H1 (cell line): ENCODE results near the gene KRTAP24-1. TPM values are rescaled to one million over a fixed set of nuclear protein-coding genes. Genes with fewer than 3 reads are reported as not detected.

ENCODE experiments used
- CEBPB ChIP-seq: IDR thresholded peaks from 2 replicates; pipeline ENCODE4 v1.6.1; 2012; ENCODE audit warnings: low read depth, low read length
- CTBP2 ChIP-seq: IDR thresholded peaks from 2 replicates; pipeline ENCODE4 v1.7.0; 2011; ENCODE audit warnings: borderline replicate concordance, mild to moderate bottlenecking, moderate library complexity, mixed read lengths, low read length; ENCODE audit not compliant: insufficient read depth, insufficient read length
- GABPA ChIP-seq: IDR thresholded peaks from 2 replicates; pipeline ENCODE4 v1.6.1; 2011; ENCODE audit warnings: mild to moderate bottlenecking, low read length, moderate library complexity, borderline replicate concordance; ENCODE audit not compliant: insufficient read depth
- POLR2A ChIP-seq, 2 experiments: IDR thresholded peaks; 1 replicate in 1 of 2; 2 replicates in 1 of 2; pipeline ENCODE4 v1.6.1; 2011; ENCODE audit warnings: low read depth in 2 of 2, low read length in 2 of 2, mild to moderate bottlenecking in 2 of 2; ENCODE audit errors: control extremely low read depth in 1 of 2
- POU5F1 ChIP-seq: IDR thresholded peaks from 2 replicates; pipeline ENCODE4 v1.6.1; 2011; ENCODE audit warnings: low read depth, mild to moderate bottlenecking, low read length, moderate library complexity
- RAD21 ChIP-seq, 2 experiments: IDR thresholded peaks in 1 of 2; conservative IDR thresholded peaks in 1 of 2; 2 replicates each; pipeline ENCODE4 v1.6.1; 2011; ENCODE audit warnings: low read depth in 2 of 2, low read length in 2 of 2, improper control_type of control experiment in 1 of 2, inconsistent platforms in 1 of 2, mild to moderate bottlenecking in 1 of 2, moderate library complexity in 1 of 2
- TEAD4 ChIP-seq: IDR thresholded peaks from 2 replicates; pipeline ENCODE4 v1.6.1; 2012; ENCODE audit warnings: low read depth, low read length, inconsistent platforms, mixed read lengths
- polyA plus RNA-seq, 7 experiments: library from polyadenylated mRNA; depleted of rRNA in 3 of 7; stranded (reverse) in 5 of 7; unstranded in 2 of 7; fragments of >200 nt in 5 of 7; fragments of 200-250 nt in 2 of 7; gene quantifications; 1 replicate in 5 of 7; 2 replicates in 1 of 7; 4 replicates in 1 of 7; pipeline versions ENCODE4 v1.2.1 to v1.2.3, GENCODE V29; 2011 to 2013; ENCODE audit warnings: missing spikeins in 2 of 7, mixed read lengths in 2 of 7
- total RNA-seq: library from RNA; stranded (reverse); fragmentation: NEBNext Ultra II Directional; extraction: Animal tissue kit (Norgen Biotek cat#: 25700); gene quantifications from 2 replicates; pipeline ENCODE4 v1.2.1, GENCODE V29; 2021
- TF ChIP-seq, protein P1 (sequence below): fragments of 300-600 bp; sonication (generic); IDR thresholded peaks from 2 replicates; pipeline ENCODE4 v1.7.1; 2012; ENCODE audit warnings: low read length, moderate library complexity, mild to moderate bottlenecking, inconsistent platforms; ENCODE audit not compliant: insufficient replicate concordance

Gene KRTAP24-1
- total and polyA plus RNA-seq, 2 of the 8 experiments (the other 6 are each of a cell fraction or from before 2014, with no cell fraction given): not detected

DNA sequence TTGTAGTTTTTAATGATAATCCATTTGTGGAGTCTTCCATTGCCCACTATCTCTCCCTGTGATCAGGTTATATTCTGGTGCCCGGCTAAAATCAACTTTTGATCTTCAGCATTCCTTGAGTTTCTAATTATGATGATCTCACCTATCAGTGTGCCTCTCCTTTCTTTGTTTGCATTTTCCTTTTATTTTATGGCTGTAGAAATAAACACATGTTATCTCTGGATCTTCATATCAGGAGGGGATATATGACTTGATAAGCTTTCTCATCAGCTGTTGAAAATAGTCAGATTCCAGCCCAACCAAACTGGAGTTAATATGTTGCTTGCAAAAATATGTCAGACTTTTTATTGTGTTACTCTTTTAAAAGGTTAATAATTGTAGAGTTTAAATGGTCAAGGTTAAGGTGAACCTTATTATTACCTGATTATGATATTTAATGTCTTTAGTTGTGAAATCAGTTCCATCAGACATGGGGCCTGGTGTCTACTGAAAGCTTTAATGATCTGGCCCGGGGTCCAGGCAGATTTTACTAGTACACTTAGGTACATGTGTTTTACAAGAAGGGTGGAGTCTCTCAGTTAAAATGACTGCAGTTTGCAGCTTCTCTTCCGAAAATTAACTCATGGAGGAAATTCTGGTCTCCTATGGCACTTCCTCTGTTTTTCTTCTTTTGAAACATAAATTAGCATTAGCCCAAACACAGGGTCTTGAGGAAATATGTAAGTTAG, 12.8 kb downstream of the KRTAP24-1 start (continued):
- TF ChIP-seq, protein P1, sequence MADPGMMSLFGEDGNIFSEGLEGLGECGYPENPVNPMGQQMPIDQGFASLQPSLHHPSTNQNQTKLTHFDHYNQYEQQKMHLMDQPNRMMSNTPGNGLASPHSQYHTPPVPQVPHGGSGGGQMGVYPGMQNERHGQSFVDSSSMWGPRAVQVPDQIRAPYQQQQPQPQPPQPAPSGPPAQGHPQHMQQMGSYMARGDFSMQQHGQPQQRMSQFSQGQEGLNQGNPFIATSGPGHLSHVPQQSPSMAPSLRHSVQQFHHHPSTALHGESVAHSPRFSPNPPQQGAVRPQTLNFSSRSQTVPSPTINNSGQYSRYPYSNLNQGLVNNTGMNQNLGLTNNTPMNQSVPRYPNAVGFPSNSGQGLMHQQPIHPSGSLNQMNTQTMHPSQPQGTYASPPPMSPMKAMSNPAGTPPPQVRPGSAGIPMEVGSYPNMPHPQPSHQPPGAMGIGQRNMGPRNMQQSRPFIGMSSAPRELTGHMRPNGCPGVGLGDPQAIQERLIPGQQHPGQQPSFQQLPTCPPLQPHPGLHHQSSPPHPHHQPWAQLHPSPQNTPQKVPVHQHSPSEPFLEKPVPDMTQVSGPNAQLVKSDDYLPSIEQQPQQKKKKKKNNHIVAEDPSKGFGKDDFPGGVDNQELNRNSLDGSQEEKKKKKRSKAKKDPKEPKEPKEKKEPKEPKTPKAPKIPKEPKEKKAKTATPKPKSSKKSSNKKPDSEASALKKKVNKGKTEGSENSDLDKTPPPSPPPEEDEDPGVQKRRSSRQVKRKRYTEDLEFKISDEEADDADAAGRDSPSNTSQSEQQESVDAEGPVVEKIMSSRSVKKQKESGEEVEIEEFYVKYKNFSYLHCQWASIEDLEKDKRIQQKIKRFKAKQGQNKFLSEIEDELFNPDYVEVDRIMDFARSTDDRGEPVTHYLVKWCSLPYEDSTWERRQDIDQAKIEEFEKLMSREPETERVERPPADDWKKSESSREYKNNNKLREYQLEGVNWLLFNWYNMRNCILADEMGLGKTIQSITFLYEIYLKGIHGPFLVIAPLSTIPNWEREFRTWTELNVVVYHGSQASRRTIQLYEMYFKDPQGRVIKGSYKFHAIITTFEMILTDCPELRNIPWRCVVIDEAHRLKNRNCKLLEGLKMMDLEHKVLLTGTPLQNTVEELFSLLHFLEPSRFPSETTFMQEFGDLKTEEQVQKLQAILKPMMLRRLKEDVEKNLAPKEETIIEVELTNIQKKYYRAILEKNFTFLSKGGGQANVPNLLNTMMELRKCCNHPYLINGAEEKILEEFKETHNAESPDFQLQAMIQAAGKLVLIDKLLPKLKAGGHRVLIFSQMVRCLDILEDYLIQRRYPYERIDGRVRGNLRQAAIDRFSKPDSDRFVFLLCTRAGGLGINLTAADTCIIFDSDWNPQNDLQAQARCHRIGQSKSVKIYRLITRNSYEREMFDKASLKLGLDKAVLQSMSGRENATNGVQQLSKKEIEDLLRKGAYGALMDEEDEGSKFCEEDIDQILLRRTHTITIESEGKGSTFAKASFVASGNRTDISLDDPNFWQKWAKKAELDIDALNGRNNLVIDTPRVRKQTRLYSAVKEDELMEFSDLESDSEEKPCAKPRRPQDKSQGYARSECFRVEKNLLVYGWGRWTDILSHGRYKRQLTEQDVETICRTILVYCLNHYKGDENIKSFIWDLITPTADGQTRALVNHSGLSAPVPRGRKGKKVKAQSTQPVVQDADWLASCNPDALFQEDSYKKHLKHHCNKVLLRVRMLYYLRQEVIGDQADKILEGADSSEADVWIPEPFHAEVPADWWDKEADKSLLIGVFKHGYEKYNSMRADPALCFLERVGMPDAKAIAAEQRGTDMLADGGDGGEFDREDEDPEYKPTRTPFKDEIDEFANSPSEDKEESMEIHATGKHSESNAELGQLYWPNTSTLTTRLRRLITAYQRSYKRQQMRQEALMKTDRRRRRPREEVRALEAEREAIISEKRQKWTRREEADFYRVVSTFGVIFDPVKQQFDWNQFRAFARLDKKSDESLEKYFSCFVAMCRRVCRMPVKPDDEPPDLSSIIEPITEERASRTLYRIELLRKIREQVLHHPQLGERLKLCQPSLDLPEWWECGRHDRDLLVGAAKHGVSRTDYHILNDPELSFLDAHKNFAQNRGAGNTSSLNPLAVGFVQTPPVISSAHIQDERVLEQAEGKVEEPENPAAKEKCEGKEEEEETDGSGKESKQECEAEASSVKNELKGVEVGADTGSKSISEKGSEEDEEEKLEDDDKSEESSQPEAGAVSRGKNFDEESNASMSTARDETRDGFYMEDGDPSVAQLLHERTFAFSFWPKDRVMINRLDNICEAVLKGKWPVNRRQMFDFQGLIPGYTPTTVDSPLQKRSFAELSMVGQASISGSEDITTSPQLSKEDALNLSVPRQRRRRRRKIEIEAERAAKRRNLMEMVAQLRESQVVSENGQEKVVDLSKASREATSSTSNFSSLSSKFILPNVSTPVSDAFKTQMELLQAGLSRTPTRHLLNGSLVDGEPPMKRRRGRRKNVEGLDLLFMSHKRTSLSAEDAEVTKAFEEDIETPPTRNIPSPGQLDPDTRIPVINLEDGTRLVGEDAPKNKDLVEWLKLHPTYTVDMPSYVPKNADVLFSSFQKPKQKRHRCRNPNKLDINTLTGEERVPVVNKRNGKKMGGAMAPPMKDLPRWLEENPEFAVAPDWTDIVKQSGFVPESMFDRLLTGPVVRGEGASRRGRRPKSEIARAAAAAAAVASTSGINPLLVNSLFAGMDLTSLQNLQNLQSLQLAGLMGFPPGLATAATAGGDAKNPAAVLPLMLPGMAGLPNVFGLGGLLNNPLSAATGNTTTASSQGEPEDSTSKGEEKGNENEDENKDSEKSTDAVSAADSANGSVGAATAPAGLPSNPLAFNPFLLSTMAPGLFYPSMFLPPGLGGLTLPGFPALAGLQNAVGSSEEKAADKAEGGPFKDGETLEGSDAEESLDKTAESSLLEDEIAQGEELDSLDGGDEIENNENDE: no peak
- no peak for TF ChIP-seq CTBP2
- TF ChIP-seq POLR2A (IDR thresholded peaks at IDR 0.05; ENCODE audit: control extremely low read depth in 1 of 2, low read depth in 2 of 2, low read length in 2 of 2): no peak
- TF ChIP-seq GABPA: no peak
- no peak for TF ChIP-seq POU5F1
- TF ChIP-seq CEBPB: no peak
- no peak for TF ChIP-seq RAD21 (IDR thresholded peaks at IDR 0.05 in 1 of 2, conservative IDR thresholded peaks at IDR 0.05 in 1 of 2; ENCODE audit: low read depth in 2 of 2, low read length in 2 of 2)
- TF ChIP-seq TEAD4: no peak
